ENCODE measurements around the gene FYB1.
"Not testable (repeated sequence)": the region's sequence is repeated elsewhere in the genome, so short reads cannot be mapped to it uniquely, and the experiment has no call there.

Gene FYB1

DNA sequence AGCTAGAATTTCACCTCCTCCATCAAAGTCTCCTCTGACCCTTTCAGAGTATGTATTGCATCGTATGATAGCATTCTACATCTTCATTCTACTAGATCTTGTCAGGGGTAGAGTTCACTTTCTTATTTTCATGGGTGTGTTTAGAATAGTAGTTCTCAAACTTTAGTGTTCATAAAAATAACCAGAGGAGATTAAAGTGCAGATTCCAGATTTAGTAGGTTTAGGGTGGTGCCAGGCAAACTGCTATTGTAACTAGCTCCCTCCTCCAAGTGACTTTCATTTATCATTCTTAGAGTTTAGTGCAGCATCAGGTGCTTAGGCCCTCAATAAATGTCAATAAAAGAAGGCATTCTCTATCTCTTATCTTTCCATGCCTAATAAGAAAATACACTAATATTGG lies 7.2 kb upstream of the FYB1 start:
- no peak for DNase-seq

GRCh38 chr5:39226100-39226451 lies 6.7 kb upstream of the FYB1 start:
- DNase-seq = no peak

DNA sequence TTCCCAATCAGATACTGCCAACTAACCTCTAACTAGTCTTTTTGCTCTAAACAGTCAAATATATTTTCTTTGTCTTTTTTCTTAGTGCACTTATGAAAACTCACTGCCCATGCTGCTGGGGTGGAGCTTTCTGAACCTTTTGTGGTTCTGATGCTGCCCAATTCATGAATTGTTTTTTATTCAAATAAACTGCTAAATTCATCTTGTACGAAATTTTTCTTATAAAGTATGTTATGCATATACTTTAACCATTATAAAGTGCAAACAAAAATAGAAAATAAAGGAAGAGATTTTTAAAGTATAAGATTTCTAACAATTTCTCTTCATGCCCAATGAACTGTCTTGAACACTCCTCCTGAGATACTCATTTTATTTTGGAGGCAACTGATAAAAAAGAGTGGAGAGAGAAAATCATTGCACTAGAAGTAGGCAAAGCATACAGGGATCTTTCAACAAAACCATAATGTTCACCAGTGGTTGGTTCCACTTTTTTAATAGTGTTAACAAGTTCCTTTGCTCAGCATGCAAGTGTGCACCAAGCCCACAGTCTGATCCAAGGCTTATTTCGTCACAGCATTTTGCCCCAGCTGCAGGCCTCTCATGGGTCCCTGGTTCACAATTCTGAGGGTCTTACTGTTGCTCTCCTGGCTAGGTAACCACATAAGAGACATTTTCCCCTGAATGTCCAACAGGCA lies 6.2 kb upstream of the FYB1 start:
- DNase-seq = no peak

GRCh38 chr5:39224196-39224761 lies 4.9 kb upstream of the FYB1 start:
- no peak for DNase-seq

DNA sequence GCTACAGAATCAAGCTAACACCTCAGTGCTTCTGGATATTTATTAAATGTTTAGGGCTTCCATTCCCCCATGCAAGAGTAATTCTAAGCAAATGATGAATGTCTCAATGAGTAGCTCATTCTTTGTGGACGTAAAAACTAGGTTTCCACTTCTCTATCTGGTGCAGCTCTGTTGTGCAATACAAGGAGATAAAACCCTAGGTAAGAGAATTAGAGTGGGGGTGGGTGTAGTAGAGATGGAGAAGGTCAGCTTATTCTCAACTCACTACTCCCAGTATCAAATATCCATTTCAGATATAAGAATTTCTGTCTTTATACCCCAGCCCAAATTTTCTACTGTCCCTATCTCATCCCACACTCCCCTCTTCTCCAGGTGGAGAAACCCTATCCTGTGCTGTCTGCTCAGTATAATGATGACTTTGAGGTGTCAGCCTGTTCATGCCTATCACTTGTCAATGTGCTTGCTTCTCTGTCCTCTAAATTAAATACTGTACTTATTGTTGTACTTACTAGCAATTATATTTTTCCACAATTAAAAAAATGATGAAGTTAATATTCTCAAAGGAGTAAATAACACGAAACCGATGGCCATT lies 4.3 kb upstream of the FYB1 start:
- DNase-seq = no peak

GRCh38 chr5:39221671-39222070 lies 2.3 kb upstream of the FYB1 start:
- not testable (repeated sequence) for DNase-seq

GRCh38 chr5:39220280-39221030 lies 1.1 kb upstream of the FYB1 start:
- no peak for DNase-seq

- DNase-seq = no peak
These were observed 621 bp downstream of the FYB1 start for GRCh38 chr5:39218482-39219402.

GRCh38 chr5:39217365-39218281 lies 1.7 kb downstream of the FYB1 start:
- peak; percentile 89 for DNase-seq

- no peak for DNase-seq
These were observed 2.7 kb downstream of the FYB1 start for GRCh38 chr5:39216631-39217030.

DNA sequence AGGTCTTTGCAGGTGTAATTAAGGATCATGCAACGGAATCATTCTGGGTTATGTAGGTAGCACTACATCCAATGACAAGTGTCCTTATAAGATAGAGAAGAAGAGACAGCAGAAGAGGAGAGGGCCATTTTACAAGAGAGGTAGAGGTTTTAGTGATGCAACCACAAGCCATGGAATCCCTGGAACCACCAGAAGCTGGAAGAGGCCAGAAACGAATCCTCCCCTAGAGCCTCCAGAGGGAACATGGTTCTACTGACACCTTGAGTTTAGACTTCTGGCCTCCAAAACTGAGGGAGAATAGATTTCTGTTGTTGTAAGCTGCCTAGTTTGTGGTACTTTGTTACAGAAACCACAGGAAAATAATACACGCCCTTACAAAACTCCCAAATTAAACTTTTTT lies 3.5 kb downstream of the FYB1 start:
- DNase-seq = no peak

- DNase-seq = no peak
These were observed 4.3 kb downstream of the FYB1 start for GRCh38 chr5:39214912-39215709.

- no peak for DNase-seq
These were observed 5.7 kb downstream of the FYB1 start for GRCh38 chr5:39213447-39214207.

DNA sequence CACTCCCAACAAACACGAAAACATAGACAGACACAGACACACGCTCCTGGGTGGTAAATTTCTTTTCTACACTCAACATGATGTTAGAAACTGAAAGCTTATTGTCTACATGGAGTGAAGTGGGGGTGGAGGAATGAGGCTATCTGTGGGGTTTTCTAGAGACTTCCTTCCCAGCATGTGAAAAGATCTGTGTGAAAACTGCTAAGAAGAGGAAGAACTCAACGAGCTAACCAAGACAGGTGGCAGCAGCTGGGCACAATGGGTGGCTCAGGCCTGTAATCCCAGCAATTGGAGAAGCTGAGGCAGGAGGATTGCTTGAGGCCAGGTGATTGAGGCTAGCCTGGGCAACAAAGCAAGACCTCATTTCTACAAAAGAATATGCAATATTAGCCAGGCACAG lies 7.6 kb downstream of the FYB1 start:
- no peak for DNase-seq

- peak; percentile 93 for DNase-seq
These were observed 9.4 kb downstream of the FYB1 start for GRCh38 chr5:39209924-39210323.

GRCh38 chr5:39208471-39208870 lies 10.9 kb downstream of the FYB1 start:
- DNase-seq = peak; percentile 67

DNA sequence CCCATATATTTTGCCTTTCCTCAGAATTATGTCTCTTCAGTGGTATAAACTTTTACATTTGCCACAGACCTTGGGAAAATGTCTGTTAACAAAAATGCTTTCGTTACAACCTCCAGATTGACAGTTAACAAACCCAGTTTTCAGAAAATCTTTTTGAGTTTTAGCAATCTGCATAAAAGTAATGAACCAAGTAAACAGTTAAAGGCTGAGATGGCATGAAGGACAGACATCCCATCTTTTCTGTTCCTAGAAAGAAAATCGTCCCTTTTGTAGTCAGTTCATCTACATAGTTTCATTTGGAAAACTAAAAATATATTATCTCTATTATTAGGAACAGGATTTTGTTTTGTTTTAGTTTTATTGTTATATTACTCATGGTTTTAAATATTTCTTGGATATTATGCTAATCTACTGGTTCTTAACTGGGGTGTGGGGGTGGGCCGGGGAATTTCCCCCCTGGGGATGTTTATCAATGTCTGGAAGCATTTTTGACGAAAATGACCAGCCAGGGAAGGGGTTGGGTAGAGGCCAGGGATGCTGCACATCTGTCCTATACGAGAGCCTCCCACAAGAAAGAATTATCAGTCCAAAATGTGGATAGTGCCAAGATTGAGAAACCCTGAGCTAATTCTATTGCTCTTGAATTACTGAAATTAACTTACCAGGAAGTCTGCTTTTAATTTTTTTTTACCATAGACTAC lies 11.9 kb downstream of the FYB1 start:
- DNase-seq = no peak

GRCh38 chr5:39206630-39207321 lies 12.6 kb downstream of the FYB1 start:
- no peak for DNase-seq

GRCh38 chr5:39205550-39205949 lies 13.8 kb downstream of the FYB1 start:
- DNase-seq = no peak

Measured in activated CD4-positive, alpha-beta T cell treated with anti-CD3 and anti-CD28 coated beads, Interleukin-2, amount 50 U/mL, for 16 hours (primary cell).